ENCODE results near the gene NECTIN1. TPM values are rescaled to one million over a fixed set of nuclear protein-coding genes. Genes with fewer than 3 reads are reported as not detected.

The NECTIN1 gene
- total and polyA plus RNA-seq, 2 of the 13 experiments (the other 11 are each of a cell fraction or from before 2014, with no cell fraction given): 3.9 to 7.3 TPM

DNA sequence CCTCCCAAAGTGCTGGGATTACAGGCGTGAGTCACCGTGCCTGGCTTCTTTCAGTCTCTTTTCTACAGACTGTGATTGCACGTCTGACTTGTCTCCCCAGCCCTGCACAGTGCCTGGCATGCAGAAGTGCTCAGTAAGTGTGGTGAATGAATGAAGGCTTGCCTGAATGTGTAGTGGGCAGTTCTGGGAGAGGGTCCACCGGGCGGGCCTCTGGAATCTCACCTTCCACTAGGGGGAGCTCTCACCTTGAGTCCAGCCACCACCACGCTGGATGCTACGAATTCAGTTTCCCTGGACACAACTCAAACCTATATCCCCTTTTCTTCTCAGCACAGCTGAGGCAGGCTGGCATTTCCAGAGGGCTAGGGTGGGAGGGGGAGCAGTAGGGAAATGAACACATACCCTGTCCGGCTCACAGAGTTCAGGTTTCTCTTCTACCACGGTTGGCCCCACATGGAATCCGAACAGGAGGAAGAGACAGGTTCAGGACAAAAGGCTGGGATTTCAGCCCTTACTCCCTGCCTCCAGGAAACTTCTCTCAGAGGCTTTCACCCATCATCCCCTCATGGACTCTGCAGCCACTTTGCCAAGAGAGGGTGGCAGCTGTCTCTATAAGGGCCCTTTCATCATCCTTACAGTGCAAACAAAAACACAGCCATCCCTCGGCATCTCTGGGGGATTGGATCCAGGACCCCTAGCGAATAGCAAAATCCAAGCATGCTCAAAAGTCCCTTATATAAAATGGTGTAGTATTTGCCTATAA lies 86.8 kb downstream of the NECTIN1 start (continued):
- TF ChIP-seq, protein P1, sequence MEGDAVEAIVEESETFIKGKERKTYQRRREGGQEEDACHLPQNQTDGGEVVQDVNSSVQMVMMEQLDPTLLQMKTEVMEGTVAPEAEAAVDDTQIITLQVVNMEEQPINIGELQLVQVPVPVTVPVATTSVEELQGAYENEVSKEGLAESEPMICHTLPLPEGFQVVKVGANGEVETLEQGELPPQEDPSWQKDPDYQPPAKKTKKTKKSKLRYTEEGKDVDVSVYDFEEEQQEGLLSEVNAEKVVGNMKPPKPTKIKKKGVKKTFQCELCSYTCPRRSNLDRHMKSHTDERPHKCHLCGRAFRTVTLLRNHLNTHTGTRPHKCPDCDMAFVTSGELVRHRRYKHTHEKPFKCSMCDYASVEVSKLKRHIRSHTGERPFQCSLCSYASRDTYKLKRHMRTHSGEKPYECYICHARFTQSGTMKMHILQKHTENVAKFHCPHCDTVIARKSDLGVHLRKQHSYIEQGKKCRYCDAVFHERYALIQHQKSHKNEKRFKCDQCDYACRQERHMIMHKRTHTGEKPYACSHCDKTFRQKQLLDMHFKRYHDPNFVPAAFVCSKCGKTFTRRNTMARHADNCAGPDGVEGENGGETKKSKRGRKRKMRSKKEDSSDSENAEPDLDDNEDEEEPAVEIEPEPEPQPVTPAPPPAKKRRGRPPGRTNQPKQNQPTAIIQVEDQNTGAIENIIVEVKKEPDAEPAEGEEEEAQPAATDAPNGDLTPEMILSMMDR (CRISPR knock-in tag; IDR thresholded peaks at IDR 0.05): peak; percentile 76
- TF ChIP-seq ZNF776 (CRISPR knock-in tag; IDR thresholded peaks at IDR 0.05): no peak

DNA sequence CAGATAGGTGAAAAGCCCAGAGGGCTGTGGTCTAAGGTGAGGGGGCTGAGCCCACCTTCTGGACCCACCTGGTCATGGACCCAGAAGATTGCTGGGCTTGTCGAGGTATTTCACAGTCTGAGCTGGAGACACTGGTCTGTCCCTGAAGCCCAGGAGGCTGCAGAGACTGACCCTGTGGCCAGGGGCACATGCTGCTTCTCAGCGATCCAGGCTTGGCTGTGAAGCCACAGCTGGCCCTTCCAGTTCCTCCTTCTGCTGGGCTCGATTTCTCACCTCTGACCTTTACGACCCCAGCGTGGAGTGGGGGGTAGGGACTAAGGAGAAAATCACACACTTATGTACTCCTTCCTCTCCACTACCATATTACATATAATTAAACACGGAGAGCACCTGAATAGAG lies 88.5 kb downstream of the NECTIN1 start:
- no peaks in the 10 kb centered on the region for H4K20me1 ChIP-seq (ENCODE audit: insufficient read depth, low read length)
- H3K9me3 ChIP-seq (ENCODE audit: low read length): no peaks in the 10 kb centered on the region
- BruUV-seq (replicated peaks): no TSS peak
- no peak for FAIRE-seq
- no peak overlapping the region for H3K4me3 ChIP-seq (replicated peaks in 1 of 3; ENCODE audit: insufficient read depth in 1 of 3, low read depth in 2 of 3, low read length in 3 of 3)
- peaks cover 7% of the 10 kb centered on the region; the same call in 1 of the 2 replicates for H3K4me1 ChIP-seq (ENCODE audit: insufficient read depth, low read length)
- ChIA-PET CTCF (ENCODE audit: low intra/inter-chr PET ratio, low total read pairs) (no interaction called here), POLR2A (no interaction called here)
- no peaks in the 10 kb centered on the region for H3K79me2 ChIP-seq (ENCODE audit: insufficient read depth, low read length)
- TF ChIP-seq RNF2 (conservative IDR thresholded peaks at IDR 0.05; ENCODE audit: low read depth): no peak
- TF ChIP-seq ATF7 (IDR thresholded peaks at IDR 0.05): no peak
- no peak for TF ChIP-seq ATF7 (CRISPR knock-in tag; IDR thresholded peaks at IDR 0.05)
- TF ChIP-seq ISL2 (CRISPR knock-in tag; IDR thresholded peaks at IDR 0.05): no peak
- no peak for TF ChIP-seq KLF11 (CRISPR knock-in tag; IDR thresholded peaks at IDR 0.05)
- TF ChIP-seq MXI1 (IDR thresholded peaks at IDR 0.05; ENCODE audit: borderline replicate concordance, low read depth, low read length): no peak
- TF ChIP-seq, protein P2, sequence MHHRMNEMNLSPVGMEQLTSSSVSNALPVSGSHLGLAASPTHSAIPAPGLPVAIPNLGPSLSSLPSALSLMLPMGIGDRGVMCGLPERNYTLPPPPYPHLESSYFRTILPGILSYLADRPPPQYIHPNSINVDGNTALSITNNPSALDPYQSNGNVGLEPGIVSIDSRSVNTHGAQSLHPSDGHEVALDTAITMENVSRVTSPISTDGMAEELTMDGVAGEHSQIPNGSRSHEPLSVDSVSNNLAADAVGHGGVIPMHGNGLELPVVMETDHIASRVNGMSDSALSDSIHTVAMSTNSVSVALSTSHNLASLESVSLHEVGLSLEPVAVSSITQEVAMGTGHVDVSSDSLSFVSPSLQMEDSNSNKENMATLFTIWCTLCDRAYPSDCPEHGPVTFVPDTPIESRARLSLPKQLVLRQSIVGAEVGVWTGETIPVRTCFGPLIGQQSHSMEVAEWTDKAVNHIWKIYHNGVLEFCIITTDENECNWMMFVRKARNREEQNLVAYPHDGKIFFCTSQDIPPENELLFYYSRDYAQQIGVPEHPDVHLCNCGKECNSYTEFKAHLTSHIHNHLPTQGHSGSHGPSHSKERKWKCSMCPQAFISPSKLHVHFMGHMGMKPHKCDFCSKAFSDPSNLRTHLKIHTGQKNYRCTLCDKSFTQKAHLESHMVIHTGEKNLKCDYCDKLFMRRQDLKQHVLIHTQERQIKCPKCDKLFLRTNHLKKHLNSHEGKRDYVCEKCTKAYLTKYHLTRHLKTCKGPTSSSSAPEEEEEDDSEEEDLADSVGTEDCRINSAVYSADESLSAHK (CRISPR knock-in tag; IDR thresholded peaks at IDR 0.05; ENCODE audit: borderline replicate concordance): no peak
- TF ChIP-seq NONO (IDR thresholded peaks at IDR 0.05): no peak
- TF ChIP-seq NONO (CRISPR knock-in tag; conservative IDR thresholded peaks at IDR 0.05): no peak
- no peak for TF ChIP-seq ZKSCAN5 (CRISPR knock-in tag; IDR thresholded peaks at IDR 0.05)
- no peak for ATAC-seq
- H3K27me3 ChIP-seq (ENCODE audit: control insufficient read depth in 1 of 2, insufficient read depth in 2 of 2, low read length in 2 of 2): peaks cover 5 to 65% of the 10 kb centered on the region in 2 experiments; a peak in 4 of 5 replicates
- WGBS (ENCODE audit: low lambda C conversion rate): 16% methylated on average over 6 of the region's 6 CpGs
- H3K4me2 ChIP-seq (ENCODE audit: low read depth, low read length): no peak overlapping the region
- intact Hi-C loops (cut with micrococcal nuclease; ENCODE audit: unreplicated experiment) (no loop called here), in situ Hi-C loops (cut with HindIII; ENCODE audit: extremely low pct_ligation_motif_present, low pct_unique_long_range_greater_than_20kb) (no loop called here)
- H2AFZ ChIP-seq (ENCODE audit: low read length): no peak overlapping the region
- no peak overlapping the region for H3K9ac ChIP-seq (ENCODE audit: insufficient read depth, low read depth, low read length)
- H3K27ac ChIP-seq (ENCODE audit: extremely low read length, insufficient read depth, low read length): no peak overlapping the region
- H3K36me3 ChIP-seq (replicated peaks in 1 of 2; ENCODE audit: control insufficient read depth in 1 of 2, insufficient read depth in 2 of 2, low read length in 2 of 2): no peaks in the 10 kb centered on the region
- no peak for DNase-seq (ENCODE audit: low spot score)

Measured in HepG2 (cell line).